K562 (cell line): Measurements from ENCODE around the gene STX11.

Experiments
- CTCF ChIP-seq, 3 experiments: IDR thresholded peaks in 2 of 3; conservative IDR thresholded peaks in 1 of 3; 2 replicates each; pipeline ENCODE4 v1.5.1; 2011 to 2012; ENCODE audit warnings: low read length in 3 of 3, mild to moderate bottlenecking in 3 of 3, control low read depth in 2 of 3, improper control_type of control experiment in 1 of 3, inconsistent platforms in 1 of 3, low read depth in 1 of 3, mixed read lengths in 1 of 3, moderate library complexity in 1 of 3; ENCODE audit not compliant: insufficient read depth in 2 of 3
- ZNF436 ChIP-seq: fragments of 250-450, 450-650 bp; sonication (Bioruptor Pico); formaldehyde crosslinking; IDR thresholded peaks from 2 replicates; pipeline ENCODE4 v1.7.0; 2020; ENCODE audit warnings: mild to moderate bottlenecking

GRCh38 chr6:144202879-144203468 lies 52.7 kb downstream of the STX11 start:
- TF ChIP-seq ZNF436 (CRISPR knock-in tag) (no peak), CTCF (IDR thresholded peaks at IDR 0.05 in 2 of 3, conservative IDR thresholded peaks at IDR 0.05 in 1 of 3; ENCODE audit: insufficient read depth in 2 of 3, low read depth in 1 of 3, low read length in 3 of 3) (no peak)
